HL-60 (cell line): ENCODE measurements around the gene FAM169A.

Experiments used
- CTCF ChIP-seq: IDR thresholded peaks from one replicate; pipeline ENCODE4 v1.5.1; 2011; ENCODE audit warnings: low read length, control low read depth, inconsistent platforms; ENCODE audit not compliant: insufficient read depth
- GABPA ChIP-seq: IDR thresholded peaks from 2 replicates; pipeline ENCODE4 v1.6.1; 2012; ENCODE audit warnings: low read depth
- POLR2AphosphoS5 ChIP-seq: IDR thresholded peaks from 2 replicates; pipeline ENCODE4 v1.6.1; 2012; ENCODE audit warnings: low read depth
- REST ChIP-seq: IDR thresholded peaks from 2 replicates; pipeline ENCODE4 v1.6.1; 2012; ENCODE audit warnings: low read depth; ENCODE audit not compliant: insufficient replicate concordance
- SPI1 ChIP-seq: IDR thresholded peaks from 2 replicates; pipeline ENCODE4 v1.6.1; 2012; ENCODE audit warnings: low read depth, mild to moderate bottlenecking, borderline replicate concordance

- TF ChIP-seq CTCF (no peak), REST (no peak), GABPA (no peak), POLR2AphosphoS5 (no peak), SPI1 (no peak)
Observed at GRCh38 chr5:74915488-74915887, 49.3 kb upstream of the FAM169A start.
